ENCODE results near the gene TMEM255A. TPM values are rescaled to one million over a fixed set of nuclear protein-coding genes. Genes with fewer than 3 reads are reported as not detected.

The TMEM255A gene
- polyA plus RNA-seq, 4 donors, result 0.22 to 1.7 (median 0.27) TPM; not detected in 1

DNA sequence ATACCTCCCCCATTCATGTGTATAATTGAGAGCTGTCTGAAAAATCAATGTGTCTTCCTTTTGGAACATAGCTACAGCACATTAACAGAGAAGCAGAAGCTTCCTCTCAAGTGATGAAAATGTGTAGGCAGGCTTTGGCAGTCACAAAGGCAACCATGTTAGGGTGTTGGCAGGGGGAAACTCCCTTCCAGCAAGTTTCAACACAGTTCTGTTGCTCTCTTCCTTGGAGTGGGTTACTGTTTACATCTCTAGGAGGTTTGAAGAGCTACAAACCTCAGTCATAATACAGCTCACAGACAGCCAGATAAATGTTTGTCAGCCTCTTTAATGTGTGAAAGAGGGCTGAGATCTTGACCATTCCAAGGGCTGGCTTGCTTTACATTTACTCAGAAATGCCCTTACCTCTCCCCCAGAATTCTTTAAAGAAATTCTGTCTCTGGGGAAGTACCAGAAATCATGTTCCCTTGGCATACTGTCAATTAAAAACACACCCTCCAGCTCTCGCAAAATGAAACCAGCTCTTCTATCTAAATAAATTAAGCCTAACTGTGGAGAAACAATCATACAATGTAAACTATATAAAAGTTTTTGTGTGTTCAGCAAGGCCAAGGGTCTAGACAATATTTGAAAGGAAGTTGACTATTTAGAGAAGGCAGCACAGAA, 41.8 kb downstream of the TMEM255A start:
- no peaks in the 10 kb centered on the region for H3K4me1 ChIP-seq (ENCODE audit: control insufficient read depth in 3 of 3, insufficient read depth in 2 of 3, low read depth in 1 of 3, low read length in 2 of 3)
- WGBS, 3 donors, result 13 to 22% (median 16%) methylated on average over 1 of the region's 1 CpG
- no peaks in the 10 kb centered on the region for H3K27me3 ChIP-seq (ENCODE audit: control insufficient read depth in 3 of 3, insufficient read depth in 3 of 3, low read length in 3 of 3)
- H3K9me3 ChIP-seq (ENCODE audit: control insufficient read depth in 2 of 2, insufficient read depth in 1 of 2, low read depth in 1 of 2, low read length in 1 of 2), result no peaks in the 10 kb centered on the region
- no peak overlapping the region for H3K4me3 ChIP-seq (ENCODE audit: low read depth in 1 of 3, low read length in 3 of 3)
- no peak overlapping the region for H3K27ac ChIP-seq (ENCODE audit: low read depth in 1 of 3, low read length in 2 of 3)
- H3K36me3 ChIP-seq (ENCODE audit: control insufficient read depth in 3 of 3, insufficient read depth in 2 of 3, low read depth in 1 of 3, low read length in 3 of 3), result no peaks in the 10 kb centered on the region
- FAIRE-seq (no peak), DNase-seq (no peak)

- no peaks in the 10 kb centered on the region for H3K27me3 ChIP-seq (ENCODE audit: control insufficient read depth in 3 of 3, insufficient read depth in 3 of 3, low read length in 3 of 3)
- H3K4me3 ChIP-seq (ENCODE audit: low read depth in 1 of 3, low read length in 3 of 3), result no peak overlapping the region
- DNase-seq (no peak), FAIRE-seq (no peak)
- H3K4me1 ChIP-seq (ENCODE audit: control insufficient read depth in 3 of 3, insufficient read depth in 2 of 3, low read depth in 1 of 3, low read length in 2 of 3), result no peaks in the 10 kb centered on the region
- H3K36me3 ChIP-seq (ENCODE audit: control insufficient read depth in 3 of 3, insufficient read depth in 2 of 3, low read depth in 1 of 3, low read length in 3 of 3), result no peaks in the 10 kb centered on the region
- no peak overlapping the region for H3K27ac ChIP-seq (ENCODE audit: low read depth in 1 of 3, low read length in 2 of 3)
- no peaks in the 10 kb centered on the region for H3K9me3 ChIP-seq (ENCODE audit: control insufficient read depth in 2 of 2, insufficient read depth in 1 of 2, low read depth in 1 of 2, low read length in 1 of 2)
Observed at GRCh38 chrX:120264341-120264740, 46.9 kb downstream of the TMEM255A start.

- 63 to 79% (median 75%) methylated on average over 8 of the region's 8 CpGs for WGBS, 3 donors
Observed at GRCh38 chrX:120262859-120263708, 48.2 kb downstream of the TMEM255A start.

GRCh38 chrX:120260369-120260768, 50.9 kb downstream of the TMEM255A start:
- DNase-seq (no peak), FAIRE-seq (no peak)
- H3K4me1 ChIP-seq (ENCODE audit: control insufficient read depth in 3 of 3, insufficient read depth in 2 of 3, low read depth in 1 of 3, low read length in 2 of 3), result no peaks in the 10 kb centered on the region
- 44 to 62% (median 60%) methylated on average over 3 of the region's 3 CpGs for WGBS, 3 donors
- H3K36me3 ChIP-seq (ENCODE audit: control insufficient read depth in 3 of 3, insufficient read depth in 2 of 3, low read depth in 1 of 3, low read length in 3 of 3), result no peaks in the 10 kb centered on the region
- no peak overlapping the region for H3K4me3 ChIP-seq (ENCODE audit: low read depth in 1 of 3, low read length in 3 of 3)
- H3K27ac ChIP-seq (ENCODE audit: low read depth in 1 of 3, low read length in 2 of 3), result no peak overlapping the region
- H3K9me3 ChIP-seq (ENCODE audit: control insufficient read depth in 2 of 2, insufficient read depth in 1 of 2, low read depth in 1 of 2, low read length in 1 of 2), result no peaks in the 10 kb centered on the region
- no peaks in the 10 kb centered on the region for H3K27me3 ChIP-seq (ENCODE audit: control insufficient read depth in 3 of 3, insufficient read depth in 3 of 3, low read length in 3 of 3)

More at GRCh38 chrX:120262859-120263708, 48.2 kb downstream of the TMEM255A start:
- no peak for FAIRE-seq
- Histone ChIP-seq H3K4me1 (ENCODE audit: control insufficient read depth in 3 of 3, insufficient read depth in 2 of 3, low read depth in 1 of 3, low read length in 2 of 3) (no peaks in the 10 kb centered on the region), H3K27ac (ENCODE audit: low read depth in 1 of 3, low read length in 2 of 3) (no peak overlapping the region), H3K27me3 (ENCODE audit: control insufficient read depth in 3 of 3, insufficient read depth in 3 of 3, low read length in 3 of 3) (no peaks in the 10 kb centered on the region), H3K36me3 (ENCODE audit: control insufficient read depth in 3 of 3, insufficient read depth in 2 of 3, low read depth in 1 of 3, low read length in 3 of 3) (no peaks in the 10 kb centered on the region), H3K9me3 (ENCODE audit: control insufficient read depth in 2 of 2, insufficient read depth in 1 of 2, low read depth in 1 of 2, low read length in 1 of 2) (no peaks in the 10 kb centered on the region), H3K4me3 (ENCODE audit: low read depth in 1 of 3, low read length in 3 of 3) (no peak overlapping the region)
- no peak for DNase-seq

DNA sequence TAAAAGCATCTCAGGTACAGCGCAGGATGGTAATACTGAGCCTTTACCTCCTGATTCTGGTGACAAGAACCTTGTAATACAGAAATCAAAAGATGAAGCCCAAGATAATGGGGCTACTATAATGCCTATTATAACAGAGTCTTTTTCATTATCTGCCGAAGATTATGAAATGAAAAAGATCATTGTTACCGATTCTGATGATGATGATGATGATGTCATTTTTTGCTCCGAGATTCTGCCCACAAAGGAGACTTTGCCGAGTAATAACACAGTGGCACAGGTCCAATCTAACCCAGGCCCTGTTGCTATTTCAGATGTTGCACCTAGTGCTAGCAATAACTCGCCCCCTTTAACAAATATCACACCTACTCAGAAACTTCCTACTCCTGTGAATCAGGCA, 57.5 kb downstream of the TMEM255A start:
- Histone ChIP-seq H3K9me3 (ENCODE audit: control insufficient read depth in 2 of 2, insufficient read depth in 1 of 2, low read depth in 1 of 2, low read length in 1 of 2) (no peaks in the 10 kb centered on the region), H3K27ac (ENCODE audit: low read depth in 1 of 3, low read length in 2 of 3) (no peak overlapping the region), H3K4me1 (ENCODE audit: control insufficient read depth in 3 of 3, insufficient read depth in 2 of 3, low read depth in 1 of 3, low read length in 2 of 3) (no peaks in the 10 kb centered on the region), H3K36me3 (ENCODE audit: control insufficient read depth in 3 of 3, insufficient read depth in 2 of 3, low read depth in 1 of 3, low read length in 3 of 3) (peaks cover 0 to 5% (median 0%) of the 10 kb centered on the region in 3 donors), H3K27me3 (ENCODE audit: control insufficient read depth in 3 of 3, insufficient read depth in 3 of 3, low read length in 3 of 3) (no peaks in the 10 kb centered on the region), H3K4me3 (ENCODE audit: low read depth in 1 of 3, low read length in 3 of 3) (no peak overlapping the region)
- FAIRE-seq, result no peak
- 68 to 87% (median 75%) methylated on average over 6 of the region's 6 CpGs for WGBS, 3 donors
- no peak for DNase-seq

- Histone ChIP-seq H3K27me3 (ENCODE audit: control insufficient read depth in 3 of 3, insufficient read depth in 3 of 3, low read length in 3 of 3) (no peaks in the 10 kb centered on the region), H3K36me3 (ENCODE audit: control insufficient read depth in 3 of 3, insufficient read depth in 2 of 3, low read depth in 1 of 3, low read length in 3 of 3) (peaks cover 0 to 5% (median 0%) of the 10 kb centered on the region in 3 donors), H3K27ac (ENCODE audit: low read depth in 1 of 3, low read length in 2 of 3) (peak overlapping the region; percentile 82 to 97 (median 95)), H3K4me3 (ENCODE audit: low read depth in 1 of 3, low read length in 3 of 3) (peak overlapping the region; percentile 50 to 83 (median 60)), H3K4me1 (ENCODE audit: control insufficient read depth in 3 of 3, insufficient read depth in 2 of 3, low read depth in 1 of 3, low read length in 2 of 3) (no peaks in the 10 kb centered on the region), H3K9me3 (ENCODE audit: control insufficient read depth in 2 of 2, insufficient read depth in 1 of 2, low read depth in 1 of 2, low read length in 1 of 2) (no peaks in the 10 kb centered on the region)
- DNase-seq (peak; percentile 48 to 65), FAIRE-seq (no peak)
- 1 to 42% (median 15%) methylated on average over 28 of the region's 28 CpGs for WGBS, 3 donors
Observed at GRCh38 chrX:120251471-120252011, 59.7 kb downstream of the TMEM255A start.

DNA sequence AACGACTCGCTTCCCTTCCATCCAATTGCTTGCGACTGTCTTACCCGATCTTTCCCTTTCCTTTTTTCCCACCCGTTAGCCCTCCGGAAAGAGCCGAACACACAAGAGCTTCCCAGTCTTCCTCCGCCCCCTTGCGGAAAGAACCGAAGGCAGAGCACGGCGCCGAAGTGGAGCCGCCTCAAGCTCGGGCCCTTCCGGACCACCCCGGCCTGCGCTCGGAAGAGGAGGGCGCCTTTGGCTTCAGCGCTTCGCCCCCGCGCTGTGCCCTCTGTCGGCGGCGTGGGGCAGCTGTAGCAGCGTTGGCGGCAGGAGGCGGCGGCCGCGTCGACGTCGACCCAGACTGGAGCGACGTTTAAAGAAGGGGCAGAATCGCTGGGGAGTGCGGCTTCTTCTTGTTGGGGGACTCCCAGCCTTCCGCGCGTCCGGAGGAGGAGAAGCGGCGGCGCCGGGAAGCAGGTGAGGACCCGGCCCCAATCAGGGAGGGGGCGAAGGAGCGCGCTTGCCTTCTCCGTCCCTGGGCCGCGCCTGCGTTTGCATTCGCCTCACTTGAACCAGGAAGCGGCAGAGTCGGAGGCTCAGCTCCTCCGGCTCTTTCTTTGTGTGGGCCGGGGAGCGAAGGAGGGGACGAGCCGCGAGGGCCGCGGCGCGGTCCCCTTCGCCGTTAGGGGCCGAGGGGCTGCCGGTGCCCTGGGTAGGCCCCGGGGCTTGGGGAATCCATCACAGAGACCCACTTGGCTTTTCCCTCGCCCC, 60.6 kb downstream of the TMEM255A start, which contains the start of gene ZBTB33:
ZBTB33 (plus strand) TSS at position 291 of the 750 bp plus-strand sequence. CDS start 2,604 bp downstream, outside the sequence.
- no peaks in the 10 kb centered on the region for H3K4me1 ChIP-seq (ENCODE audit: control insufficient read depth in 3 of 3, insufficient read depth in 2 of 3, low read depth in 1 of 3, low read length in 2 of 3)
- H3K9me3 ChIP-seq (ENCODE audit: control insufficient read depth in 2 of 2, insufficient read depth in 1 of 2, low read depth in 1 of 2, low read length in 1 of 2), result no peaks in the 10 kb centered on the region
- no peaks in the 10 kb centered on the region for H3K27me3 ChIP-seq (ENCODE audit: control insufficient read depth in 3 of 3, insufficient read depth in 3 of 3, low read length in 3 of 3)
- peak within 1 kb of the TSS; percentile 82 to 97 (median 95) for H3K27ac ChIP-seq (ENCODE audit: low read depth in 1 of 3, low read length in 2 of 3)
- 0 to 34% (median 2%) methylated on average over 40 to 75 of the region's 75 CpGs for WGBS, 3 donors
- peaks cover 0 to 5% (median 0%) of the 10 kb centered on the region in 3 donors for H3K36me3 ChIP-seq (ENCODE audit: control insufficient read depth in 3 of 3, insufficient read depth in 2 of 3, low read depth in 1 of 3, low read length in 3 of 3)
- FAIRE-seq (peak; percentile 49), DNase-seq (peak; percentile 89 to 94)
- peak within 1 kb of the TSS; percentile 50 to 83 (median 60) for H3K4me3 ChIP-seq (ENCODE audit: low read depth in 1 of 3, low read length in 3 of 3)
